KOPT-K1 (cell line): ENCODE data around the gene EPHB1.
"Not testable (repeated sequence)": the region's sequence is repeated elsewhere in the genome, so short reads cannot be mapped to it uniquely, and the experiment has no call there.

Source experiments
- H3K27ac ChIP-seq: fragments of 200-600 bp; sonication (generic); 2 replicates; pipeline ENCODE4 v1.5.1; 2016; ENCODE audit warnings: antibody characterized with exemption, mild to moderate bottlenecking, low read depth, low read length; ENCODE audit not compliant: poor library complexity, severe bottlenecking
- H3K36me3 ChIP-seq: fragments of 200-600 bp; sonication (generic); 2 replicates; pipeline ENCODE4 v1.5.1; 2017; ENCODE audit warnings: antibody characterized with exemption, mild to moderate bottlenecking, low read length, moderate library complexity; ENCODE audit not compliant: insufficient read depth
- H3K9me3 ChIP-seq: fragments of 200-600 bp; sonication (generic); 2 replicates; pipeline ENCODE4 v1.5.1; 2017; ENCODE audit warnings: antibody characterized with exemption, low read length, mild to moderate bottlenecking; ENCODE audit not compliant: insufficient read depth, poor library complexity, severe bottlenecking

Gene EPHB1

GRCh38 chr3:134964226-134964625 lies 169.2 kb downstream of the EPHB1 start:
- H3K27ac ChIP-seq, result no peak overlapping the region
- no peaks in the 10 kb centered on the region for H3K36me3 ChIP-seq
- peaks cover 4% of the 10 kb centered on the region for H3K9me3 ChIP-seq

- Histone ChIP-seq H3K9me3 (peaks cover 4% of the 10 kb centered on the region), H3K27ac (no peak overlapping the region), H3K36me3 (no peaks in the 10 kb centered on the region)
These were observed 170.9 kb downstream of the EPHB1 start for GRCh38 chr3:134965865-134966481.

GRCh38 chr3:134970895-134971294 lies 175.8 kb downstream of the EPHB1 start:
- H3K36me3 ChIP-seq, result no peaks in the 10 kb centered on the region

GRCh38 chr3:134971306-134971705 lies 176.2 kb downstream of the EPHB1 start:
- Histone ChIP-seq H3K9me3 (peaks cover 4% of the 10 kb centered on the region), H3K27ac (no peak overlapping the region), H3K36me3 (no peaks in the 10 kb centered on the region)

More at GRCh38 chr3:134970895-134971294, 175.8 kb downstream of the EPHB1 start:
- H3K9me3 ChIP-seq, result peaks cover 4% of the 10 kb centered on the region
- H3K27ac ChIP-seq, result no peak overlapping the region

GRCh38 chr3:134971907-134972306 lies 176.8 kb downstream of the EPHB1 start:
- not testable (repeated sequence) for H3K9me3 ChIP-seq, H3K36me3 ChIP-seq, H3K27ac ChIP-seq

GRCh38 chr3:134972836-134973455 lies 177.9 kb downstream of the EPHB1 start:
- no peaks in the 10 kb centered on the region for H3K36me3 ChIP-seq
- no peak overlapping the region for H3K27ac ChIP-seq
- peaks cover 4% of the 10 kb centered on the region for H3K9me3 ChIP-seq

GRCh38 chr3:134974624-134975023 lies 179.6 kb downstream of the EPHB1 start:
- Histone ChIP-seq H3K9me3 (no peaks in the 10 kb centered on the region), H3K27ac (no peak overlapping the region), H3K36me3 (no peaks in the 10 kb centered on the region)

GRCh38 chr3:134976948-134977347 lies 181.9 kb downstream of the EPHB1 start:
- no peaks in the 10 kb centered on the region for H3K36me3 ChIP-seq
- H3K9me3 ChIP-seq, result no peaks in the 10 kb centered on the region

GRCh38 chr3:134978658-134979057 lies 183.6 kb downstream of the EPHB1 start:
- Histone ChIP-seq H3K36me3 (no peaks in the 10 kb centered on the region), H3K9me3 (no peaks in the 10 kb centered on the region), H3K27ac (no peak overlapping the region)

More at GRCh38 chr3:134976948-134977347, 181.9 kb downstream of the EPHB1 start:
- H3K27ac ChIP-seq, result no peak overlapping the region

GRCh38 chr3:134985864-134986715 lies 191.0 kb downstream of the EPHB1 start:
- Histone ChIP-seq H3K27ac (no peak overlapping the region), H3K36me3 (no peaks in the 10 kb centered on the region), H3K9me3 (no peaks in the 10 kb centered on the region)

GRCh38 chr3:134988666-134989065 lies 193.6 kb downstream of the EPHB1 start:
- no peak overlapping the region for H3K27ac ChIP-seq
- no peaks in the 10 kb centered on the region for H3K36me3 ChIP-seq
- no peaks in the 10 kb centered on the region for H3K9me3 ChIP-seq

GRCh38 chr3:134991003-134991402 lies 195.9 kb downstream of the EPHB1 start:
- Histone ChIP-seq H3K36me3 (no peaks in the 10 kb centered on the region), H3K27ac (no peak overlapping the region), H3K9me3 (no peaks in the 10 kb centered on the region)

- Histone ChIP-seq H3K36me3 (no peaks in the 10 kb centered on the region), H3K9me3 (no peaks in the 10 kb centered on the region), H3K27ac (no peak overlapping the region)
These were observed 196.5 kb downstream of the EPHB1 start for GRCh38 chr3:134991472-134992010.

GRCh38 chr3:134992180-134992579 lies 197.1 kb downstream of the EPHB1 start:
- H3K36me3 ChIP-seq, result no peaks in the 10 kb centered on the region
- no peaks in the 10 kb centered on the region for H3K9me3 ChIP-seq
- no peak overlapping the region for H3K27ac ChIP-seq

- Histone ChIP-seq H3K36me3 (no peaks in the 10 kb centered on the region), H3K9me3 (no peaks in the 10 kb centered on the region), H3K27ac (no peak overlapping the region)
These were observed 197.5 kb downstream of the EPHB1 start for GRCh38 chr3:134992586-134992985.
